SH-SY5Y (cell line): ENCODE measurements around the gene GGTLC1.

ENCODE experiments used
- GATA2 ChIP-seq: IDR thresholded peaks from 2 replicates; pipeline ENCODE4 v1.6.1; 2011; ENCODE audit warnings: mild to moderate bottlenecking, low read depth, low read length
- GATA3 ChIP-seq: IDR thresholded peaks from 2 replicates; pipeline ENCODE4 v1.6.1; 2011; ENCODE audit warnings: low read depth, mild to moderate bottlenecking, low read length, moderate library complexity

GRCh38 chr20:24002896-24003295 is 14.3 kb upstream of the GGTLC1 start:
- TF ChIP-seq GATA2 (no peak), GATA3 (no peak)
